ENCODE results near the gene CYFIP2. TPM values are rescaled to one million over a fixed set of nuclear protein-coding genes. Genes with fewer than 3 reads are reported as not detected.

The CYFIP2 gene
- total and polyA plus RNA-seq, 12 donors: 20.3 to 50.8 (median 31.1) TPM

- DNase-seq (peak in 1 of 2 donors; percentile 33), ATAC-seq (peak in 6 of 8 donors; percentile 53 to 78 (median 73))
- peak in 4 of 9 donors; percentile 18 to 32 (median 27) for TF ChIP-seq CTCF (IDR thresholded peaks at IDR 0.05)
- no peaks in the 10 kb centered on the region for H3K36me3 ChIP-seq
- peak overlapping the region; percentile 43 to 90 (median 74) for H3K27ac ChIP-seq
- H3K27me3 ChIP-seq: peaks cover 0 to 6% (median 0%) of the 10 kb centered on the region in 7 donors
- intact Hi-C loops (cut with DNase I): loop anchor here in 3 of 10 donors (5.0 kb wide), 2 partner anchors 34 to 44 kb away; no protein-coding TSS in a partner anchor
- WGBS, 2 donors: 41 to 51% methylated on average over 8 of the region's 8 CpGs
- peaks cover 0 to 83% (median 27%) of the 10 kb centered on the region in 9 donors for H3K4me1 ChIP-seq
- H3K4me3 ChIP-seq: peak overlapping the region in 2 of 10 donors; percentile 10 to 75
- H3K9me3 ChIP-seq: no peaks in the 10 kb centered on the region
These were observed 2.0 kb downstream of the CYFIP2 start for GRCh38 chr5:157267761-157268480.

GRCh38 chr5:157269165-157269671 lies 3.3 kb downstream of the CYFIP2 start:
- ATAC-seq (no peak), DNase-seq (no peak)
- intact Hi-C loops (cut with DNase I): loop anchor here in 3 of 10 donors (5.0 kb wide), 2 partner anchors 33 to 43 kb away; no protein-coding TSS in a partner anchor
- H3K4me3 ChIP-seq: no peak overlapping the region
- H3K27ac ChIP-seq: peak overlapping the region in 8 of 10 donors; percentile 18 to 90 (median 72)
- H3K27me3 ChIP-seq: peaks cover 0 to 6% (median 0%) of the 10 kb centered on the region in 7 donors
- 65 to 69% methylated on average over 6 of the region's 6 CpGs for WGBS, 2 donors
- H3K4me1 ChIP-seq: peaks cover 0 to 85% (median 27%) of the 10 kb centered on the region in 9 donors
- no peaks in the 10 kb centered on the region for H3K36me3 ChIP-seq
- TF ChIP-seq CTCF (IDR thresholded peaks at IDR 0.05): no peak
- no peaks in the 10 kb centered on the region for H3K9me3 ChIP-seq

GRCh38 chr5:157269761-157270272 lies 3.9 kb downstream of the CYFIP2 start:
- WGBS, 2 donors: 88 to 91% methylated on average over 4 of the region's 4 CpGs
- no peak for TF ChIP-seq CTCF (IDR thresholded peaks at IDR 0.05)
- intact Hi-C loops (cut with DNase I): loop anchor here in 3 of 10 donors (5.0 kb wide), 2 partner anchors 32 to 42 kb away; no protein-coding TSS in a partner anchor
- no peak for ATAC-seq
- no peaks in the 10 kb centered on the region for H3K36me3 ChIP-seq
- H3K4me1 ChIP-seq: peaks cover 0 to 82% (median 27%) of the 10 kb centered on the region in 9 donors
- no peaks in the 10 kb centered on the region for H3K9me3 ChIP-seq
- H3K4me3 ChIP-seq: no peak overlapping the region
- peaks cover 0 to 6% (median 0%) of the 10 kb centered on the region in 7 donors for H3K27me3 ChIP-seq
- DNase-seq: no peak
- H3K27ac ChIP-seq: peak overlapping the region in 5 of 10 donors; percentile 68 to 90 (median 80)

- TF ChIP-seq CTCF (IDR thresholded peaks at IDR 0.05): no peak
- DNase-seq (no peak), ATAC-seq (no peak)
- Histone ChIP-seq H3K27me3 (peaks cover 0 to 6% (median 0%) of the 10 kb centered on the region in 7 donors), H3K4me3 (no peak overlapping the region), H3K36me3 (no peaks in the 10 kb centered on the region), H3K9me3 (no peaks in the 10 kb centered on the region), H3K27ac (peak overlapping the region in 3 of 10 donors; percentile 28 to 90 (median 51)), H3K4me1 (peaks cover 0 to 74% (median 23%) of the 10 kb centered on the region in 9 donors)
- 57 to 75% methylated on average over 3 of the region's 3 CpGs for WGBS, 2 donors
- intact Hi-C loops (cut with DNase I): no loop called here
These were observed 4.8 kb downstream of the CYFIP2 start for GRCh38 chr5:157270771-157271170.

Data from heart right ventricle (tissue), 16 donors.